Chondrocyte (in vitro differentiated cells): ENCODE data around the gene COL5A1. TPM values are rescaled to one million over a fixed set of nuclear protein-coding genes. Genes with fewer than 3 reads are reported as not detected.

Source experiments
- DNase-seq: peaks from one replicate; pipeline ENCODE4 v3.0.0; 2021; ENCODE audit warnings: mixed read lengths, low spot score
- H3K27ac Mint-ChIP-seq: one replicate; pipeline ENCODE4 v1.8.0; 2021; ENCODE audit warnings: mild to moderate bottlenecking, moderate library complexity, mixed read lengths; ENCODE audit not compliant: unreplicated experiment
- H3K27me3 Mint-ChIP-seq: 2 replicates; pipeline ENCODE4 v1.8.0; 2021; ENCODE audit warnings: low read depth, mixed read lengths
- H3K36me3 Mint-ChIP-seq: 2 replicates; pipeline ENCODE4 v1.8.0; 2021; ENCODE audit warnings: low read depth, mixed read lengths
- H3K4me1 Mint-ChIP-seq: 2 replicates; pipeline ENCODE4 v1.8.0; 2021; ENCODE audit warnings: low read depth, mild to moderate bottlenecking, mixed read lengths
- H3K4me3 Mint-ChIP-seq: one replicate; pipeline ENCODE4 v1.8.0; 2021; ENCODE audit warnings: mild to moderate bottlenecking, moderate library complexity, mixed read lengths; ENCODE audit not compliant: unreplicated experiment
- H3K9me3 Mint-ChIP-seq: 2 replicates; pipeline ENCODE4 v1.8.0; 2021; ENCODE audit warnings: low read depth, mixed read lengths
- CTCF ChIP-seq: fragments of 200-600 bp; sonication (generic); IDR thresholded peaks from 2 replicates; pipeline ENCODE4 v1.5.0; 2021; ENCODE audit warnings: antibody characterized with exemption, mild to moderate bottlenecking, moderate library complexity
- total RNA-seq: library from RNA; stranded (reverse); gene quantifications from 3 replicates; pipeline ENCODE4 v1.2.1, GENCODE V29; 2021

The COL5A1 gene
- total RNA-seq, 1 donor from 2014 or later, result 2,235 TPM

- no peaks in the 10 kb centered on the region for H3K27me3 Mint-ChIP-seq
- peaks cover 42% of the 10 kb centered on the region for H3K4me1 Mint-ChIP-seq
- H3K4me3 Mint-ChIP-seq, result no peak overlapping the region
- peak overlapping the region; percentile 28 for H3K27ac Mint-ChIP-seq
- no peaks in the 10 kb centered on the region for H3K9me3 Mint-ChIP-seq
- no peak for TF ChIP-seq CTCF
- DNase-seq, result no peak
- no peaks in the 10 kb centered on the region for H3K36me3 Mint-ChIP-seq
Measured at GRCh38 chr9:134594078-134594941, 47.3 kb upstream of the COL5A1 start.

- peaks cover 38% of the 10 kb centered on the region for H3K4me1 Mint-ChIP-seq
- no peak for TF ChIP-seq CTCF
- no peaks in the 10 kb centered on the region for H3K27me3 Mint-ChIP-seq
- H3K27ac Mint-ChIP-seq, result no peak overlapping the region
- no peak overlapping the region for H3K4me3 Mint-ChIP-seq
- DNase-seq, result no peak
- H3K36me3 Mint-ChIP-seq, result no peaks in the 10 kb centered on the region
- no peaks in the 10 kb centered on the region for H3K9me3 Mint-ChIP-seq
Measured at GRCh38 chr9:134595014-134595413, 46.6 kb upstream of the COL5A1 start.

- Mint-ChIP-seq H3K4me3 (no peak overlapping the region), H3K27ac (no peak overlapping the region), H3K9me3 (no peaks in the 10 kb centered on the region), H3K36me3 (no peaks in the 10 kb centered on the region), H3K4me1 (peaks cover 27% of the 10 kb centered on the region), H3K27me3 (no peaks in the 10 kb centered on the region)
- DNase-seq, result no peak
- TF ChIP-seq CTCF, result no peak
Measured at GRCh38 chr9:134597041-134597913, 44.3 kb upstream of the COL5A1 start.

GRCh38 chr9:134597957-134598883 lies 43.4 kb upstream of the COL5A1 start:
- no peak overlapping the region for H3K4me3 Mint-ChIP-seq
- H3K4me1 Mint-ChIP-seq, result peaks cover 27% of the 10 kb centered on the region
- peak overlapping the region; percentile 45 for H3K27ac Mint-ChIP-seq
- DNase-seq, result no peak
- H3K27me3 Mint-ChIP-seq, result no peaks in the 10 kb centered on the region
- no peaks in the 10 kb centered on the region for H3K36me3 Mint-ChIP-seq
- TF ChIP-seq CTCF, result peak; percentile 8
- no peaks in the 10 kb centered on the region for H3K9me3 Mint-ChIP-seq
